HepG2 (cell line): Measurements from ENCODE around the gene WRAP73. TPM values are rescaled to one million over a fixed set of nuclear protein-coding genes. Genes with fewer than 3 reads are reported as not detected.

Experiments
- AGO1 ChIP-seq: fragments of 200-400 bp; formaldehyde crosslinking; IDR thresholded peaks from 2 replicates; pipeline ENCODE4 v1.6.1; 2017; ENCODE audit warnings: mild to moderate bottlenecking, low read depth, low read length, moderate library complexity; ENCODE audit not compliant: poor library complexity, severe bottlenecking
- CENPX ChIP-seq: sonication (generic); formaldehyde crosslinking; IDR thresholded peaks from 2 replicates; pipeline ENCODE4 v1.9.0; 2021; ENCODE audit warnings: mild to moderate bottlenecking, missing genetic modification reagents, moderate library complexity
- LCORL ChIP-seq, 2 experiments: fragments of 450-650 bp in 1 of 2; sonication (generic) in 1 of 2; formaldehyde crosslinking in 1 of 2; IDR thresholded peaks; 2 replicates each; pipeline versions ENCODE4 v1.5.0 to v1.6.1; 2017 to 2020; ENCODE audit warnings: antibody characterized with exemption in 1 of 2, missing genetic modification reagents in 1 of 2
- SIN3A ChIP-seq: IDR thresholded peaks from 2 replicates; pipeline ENCODE4 v1.6.1; 2011; ENCODE audit warnings: low read depth, mild to moderate bottlenecking, control low read depth, low read length, borderline replicate concordance
- SNAPC2 ChIP-seq: sonication (generic); formaldehyde crosslinking; IDR thresholded peaks from 2 replicates; pipeline ENCODE4 v1.8.1; 2022; ENCODE audit warnings: mild to moderate bottlenecking, missing genetic modification reagents
- SP2 ChIP-seq: sonication (generic); formaldehyde crosslinking; IDR thresholded peaks from 2 replicates; pipeline ENCODE4 v1.5.1; 2020; ENCODE audit warnings: mild to moderate bottlenecking, missing genetic modification reagents
- SYNCRIP ChIP-seq: fragments of 200-400 bp; formaldehyde crosslinking; IDR thresholded peaks from 2 replicates; pipeline ENCODE4 v1.6.1; 2018; ENCODE audit warnings: mild to moderate bottlenecking, low read depth, low read length; ENCODE audit not compliant: insufficient read depth
- TEAD3 ChIP-seq: optimal IDR thresholded peaks from 2 replicates; pipeline ENCODE3; 2016; ENCODE audit warnings: borderline replicate concordance
- YY1 ChIP-seq: IDR thresholded peaks from 2 replicates; pipeline ENCODE4 v1.6.1; 2011; ENCODE audit warnings: low read length, low read depth, moderate library complexity, mild to moderate bottlenecking; ENCODE audit not compliant: insufficient read depth, insufficient replicate concordance
- ZNF605 ChIP-seq: sonication (generic); formaldehyde crosslinking; IDR thresholded peaks from 2 replicates; pipeline ENCODE4 v1.8.0; 2022; ENCODE audit warnings: mild to moderate bottlenecking, missing genetic modification reagents
- ZNF678 ChIP-seq: sonication (generic); formaldehyde crosslinking; IDR thresholded peaks from 2 replicates; pipeline ENCODE4 v1.4.0; 2020; ENCODE audit warnings: mild to moderate bottlenecking, missing genetic modification reagents
- polyA plus RNA-seq, 8 experiments: library from polyadenylated mRNA; depleted of rRNA in 3 of 8; stranded (reverse) in 7 of 8; unstranded in 1 of 8; fragments of >200 nt; fragmentation: Illumina TruSeq in 4 of 8; extraction: Trizol in 4 of 8; gene quantifications; 2 replicates each; pipeline versions ENCODE4 v1.2.1 to v1.2.3, GENCODE V29; 2011 to 2016; ENCODE audit warnings: low read depth in 4 of 8, missing spikeins in 1 of 8, mixed read lengths in 1 of 8; ENCODE audit not compliant: insufficient read depth in 1 of 8
- total RNA-seq, 5 experiments: library from RNA; depleted of rRNA; stranded (reverse); fragments of >200 nt; fragmentation: Illumina TruSeq; extraction: Trizol; gene quantifications; 2 replicates each; pipeline ENCODE4 v1.2.3, GENCODE V29; 2016; ENCODE audit warnings: low read depth in 1 of 5
- TF ChIP-seq, protein P1 (sequence below): sonication (generic); formaldehyde crosslinking; IDR thresholded peaks from one replicate; pipeline ENCODE4 v1.5.1; 2020; ENCODE audit warnings: mild to moderate bottlenecking, missing genetic modification reagents; ENCODE audit errors: not compliant biosample characterization
- TF ChIP-seq, protein P2 (sequence below): sonication (generic); formaldehyde crosslinking; IDR thresholded peaks from 2 replicates; pipeline ENCODE4 v1.4.0; 2020; ENCODE audit warnings: missing genetic modification reagents, borderline replicate concordance

Gene WRAP73
- total and polyA plus RNA-seq, 2 of the 13 experiments (the other 11 are each of a cell fraction or from before 2014, with no cell fraction given), result 18.1 to 40.4 TPM

DNA sequence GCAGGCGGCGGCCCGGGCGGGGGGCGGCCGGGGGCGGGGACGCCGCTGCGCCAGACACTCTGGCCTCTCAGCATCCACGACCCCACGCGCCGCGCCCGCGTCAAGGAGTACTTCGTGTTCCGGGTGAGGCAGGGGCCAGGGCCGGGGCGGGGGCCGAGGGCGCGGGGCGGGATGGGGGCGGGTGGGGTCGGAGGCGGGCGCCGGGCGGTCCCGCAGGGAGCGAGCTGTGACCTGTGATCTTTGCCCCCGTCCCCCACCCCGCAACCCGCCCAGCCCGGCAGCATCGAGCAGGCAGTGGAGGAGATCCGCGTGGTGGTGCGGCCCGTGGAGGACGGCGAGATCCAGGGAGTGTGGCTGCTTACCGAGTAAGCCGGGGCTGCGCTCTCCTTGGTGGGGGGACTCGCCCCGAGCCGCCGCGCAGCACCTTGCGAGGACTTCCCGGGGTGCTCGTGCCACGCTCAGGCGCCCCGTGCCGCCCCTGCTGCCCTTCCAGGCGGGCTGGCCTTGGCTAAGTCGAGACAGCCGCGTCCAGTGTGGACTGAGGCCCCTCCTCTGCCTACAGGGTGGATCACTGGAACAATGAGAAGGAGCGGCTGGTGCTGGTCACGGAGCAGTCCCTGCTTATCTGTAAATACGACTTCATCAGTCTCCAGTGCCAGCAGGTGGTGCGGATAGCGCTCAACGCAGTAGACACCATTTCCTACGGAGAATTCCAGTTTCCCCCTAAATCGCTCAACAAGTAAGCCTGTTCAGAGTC is 24.6 kb downstream of the WRAP73 start (continued):
- TF ChIP-seq AGO1 (no peak), TEAD3 (CRISPR knock-in tag) (peak; percentile 48), ZNF678 (CRISPR knock-in tag) (no peak), ZNF605 (CRISPR knock-in tag) (0 out of 2 replicates have a peak, but pooled peaks have one; percentile 35), SYNCRIP (no peak), SP2 (CRISPR knock-in tag) (0 out of 2 replicates have a peak, but pooled peaks have one; percentile 30), LCORL (IDR thresholded peaks at IDR 0.05) (no peak), LCORL (CRISPR knock-in tag; IDR thresholded peaks at IDR 0.05) (peak; percentile 41), SNAPC2 (no peak), SIN3A (peak; percentile 49; the same call in 1 of the 2 replicates), YY1 (no peak), CENPX (no peak)
- TF ChIP-seq, protein P1, sequence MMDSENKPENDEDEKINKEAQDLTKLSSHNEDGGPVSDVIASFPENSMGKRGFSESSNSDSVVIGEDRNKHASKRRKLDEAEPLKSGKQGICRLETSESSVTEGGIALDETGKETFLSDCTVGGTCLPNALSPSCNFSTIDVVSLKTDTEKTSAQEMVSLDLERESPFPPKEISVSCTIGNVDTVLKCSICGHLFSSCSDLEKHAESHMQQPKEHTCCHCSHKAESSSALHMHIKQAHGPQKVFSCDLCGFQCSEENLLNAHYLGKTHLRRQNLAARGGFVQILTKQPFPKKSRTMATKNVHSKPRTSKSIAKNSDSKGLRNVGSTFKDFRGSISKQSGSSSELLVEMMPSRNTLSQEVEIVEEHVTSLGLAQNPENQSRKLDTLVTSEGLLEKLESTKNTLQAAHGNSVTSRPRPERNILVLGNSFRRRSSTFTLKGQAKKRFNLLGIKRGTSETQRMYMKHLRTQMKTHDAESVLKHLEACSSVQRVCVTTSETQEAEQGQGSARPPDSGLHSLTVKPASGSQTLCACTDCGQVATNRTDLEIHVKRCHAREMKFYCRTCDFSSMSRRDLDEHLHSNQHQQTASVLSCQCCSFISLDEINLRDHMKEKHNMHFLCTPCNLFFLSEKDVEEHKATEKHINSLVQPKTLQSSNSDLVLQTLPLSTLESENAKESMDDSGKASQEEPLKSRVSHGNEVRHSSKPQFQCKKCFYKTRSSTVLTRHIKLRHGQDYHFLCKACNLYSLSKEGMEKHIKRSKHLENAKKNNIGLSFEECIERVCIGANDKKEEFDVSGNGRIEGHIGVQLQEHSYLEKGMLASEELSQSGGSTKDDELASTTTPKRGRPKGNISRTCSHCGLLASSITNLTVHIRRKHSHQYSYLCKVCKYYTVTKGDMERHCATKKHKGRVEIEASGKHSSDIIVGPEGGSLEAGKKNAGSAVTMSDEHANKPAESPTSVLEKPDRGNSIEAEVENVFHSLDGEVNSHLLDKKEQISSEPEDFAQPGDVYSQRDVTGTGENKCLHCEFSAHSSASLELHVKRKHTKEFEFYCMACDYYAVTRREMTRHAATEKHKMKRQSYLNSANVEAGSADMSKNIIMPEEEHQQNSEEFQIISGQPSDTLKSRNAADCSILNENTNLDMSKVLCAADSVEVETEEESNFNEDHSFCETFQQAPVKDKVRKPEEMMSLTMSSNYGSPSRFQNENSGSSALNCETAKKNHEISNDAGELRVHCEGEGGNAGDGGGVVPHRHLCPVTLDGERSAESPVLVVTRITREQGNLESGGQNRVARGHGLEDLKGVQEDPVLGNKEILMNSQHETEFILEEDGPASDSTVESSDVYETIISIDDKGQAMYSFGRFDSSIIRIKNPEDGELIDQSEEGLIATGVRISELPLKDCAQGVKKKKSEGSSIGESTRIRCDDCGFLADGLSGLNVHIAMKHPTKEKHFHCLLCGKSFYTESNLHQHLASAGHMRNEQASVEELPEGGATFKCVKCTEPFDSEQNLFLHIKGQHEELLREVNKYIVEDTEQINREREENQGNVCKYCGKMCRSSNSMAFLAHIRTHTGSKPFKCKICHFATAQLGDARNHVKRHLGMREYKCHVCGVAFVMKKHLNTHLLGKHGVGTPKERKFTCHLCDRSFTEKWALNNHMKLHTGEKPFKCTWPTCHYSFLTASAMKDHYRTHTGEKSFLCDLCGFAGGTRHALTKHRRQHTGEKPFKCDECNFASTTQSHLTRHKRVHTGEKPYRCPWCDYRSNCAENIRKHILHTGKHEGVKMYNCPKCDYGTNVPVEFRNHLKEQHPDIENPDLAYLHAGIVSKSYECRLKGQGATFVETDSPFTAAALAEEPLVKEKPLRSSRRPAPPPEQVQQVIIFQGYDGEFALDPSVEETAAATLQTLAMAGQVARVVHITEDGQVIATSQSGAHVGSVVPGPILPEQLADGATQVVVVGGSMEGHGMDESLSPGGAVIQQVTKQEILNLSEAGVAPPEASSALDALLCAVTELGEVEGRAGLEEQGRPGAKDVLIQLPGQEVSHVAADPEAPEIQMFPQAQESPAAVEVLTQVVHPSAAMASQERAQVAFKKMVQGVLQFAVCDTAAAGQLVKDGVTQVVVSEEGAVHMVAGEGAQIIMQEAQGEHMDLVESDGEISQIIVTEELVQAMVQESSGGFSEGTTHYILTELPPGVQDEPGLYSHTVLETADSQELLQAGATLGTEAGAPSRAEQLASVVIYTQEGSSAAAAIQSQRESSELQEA (CRISPR knock-in tag), result peak; percentile 80
- TF ChIP-seq, protein P2, sequence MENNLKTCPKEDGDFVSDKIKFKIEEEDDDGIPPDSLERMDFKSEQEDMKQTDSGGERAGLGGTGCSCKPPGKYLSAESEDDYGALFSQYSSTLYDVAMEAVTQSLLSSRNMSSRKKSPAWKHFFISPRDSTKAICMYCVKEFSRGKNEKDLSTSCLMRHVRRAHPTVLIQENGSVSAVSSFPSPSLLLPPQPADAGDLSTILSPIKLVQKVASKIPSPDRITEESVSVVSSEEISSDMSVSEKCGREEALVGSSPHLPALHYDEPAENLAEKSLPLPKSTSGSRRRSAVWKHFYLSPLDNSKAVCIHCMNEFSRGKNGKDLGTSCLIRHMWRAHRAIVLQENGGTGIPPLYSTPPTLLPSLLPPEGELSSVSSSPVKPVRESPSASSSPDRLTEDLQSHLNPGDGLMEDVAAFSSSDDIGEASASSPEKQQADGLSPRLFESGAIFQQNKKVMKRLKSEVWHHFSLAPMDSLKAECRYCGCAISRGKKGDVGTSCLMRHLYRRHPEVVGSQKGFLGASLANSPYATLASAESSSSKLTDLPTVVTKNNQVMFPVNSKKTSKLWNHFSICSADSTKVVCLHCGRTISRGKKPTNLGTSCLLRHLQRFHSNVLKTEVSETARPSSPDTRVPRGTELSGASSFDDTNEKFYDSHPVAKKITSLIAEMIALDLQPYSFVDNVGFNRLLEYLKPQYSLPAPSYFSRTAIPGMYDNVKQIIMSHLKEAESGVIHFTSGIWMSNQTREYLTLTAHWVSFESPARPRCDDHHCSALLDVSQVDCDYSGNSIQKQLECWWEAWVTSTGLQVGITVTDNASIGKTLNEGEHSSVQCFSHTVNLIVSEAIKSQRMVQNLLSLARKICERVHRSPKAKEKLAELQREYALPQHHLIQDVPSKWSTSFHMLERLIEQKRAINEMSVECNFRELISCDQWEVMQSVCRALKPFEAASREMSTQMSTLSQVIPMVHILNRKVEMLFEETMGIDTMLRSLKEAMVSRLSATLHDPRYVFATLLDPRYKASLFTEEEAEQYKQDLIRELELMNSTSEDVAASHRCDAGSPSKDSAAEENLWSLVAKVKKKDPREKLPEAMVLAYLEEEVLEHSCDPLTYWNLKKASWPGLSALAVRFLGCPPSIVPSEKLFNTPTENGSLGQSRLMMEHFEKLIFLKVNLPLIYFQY (CRISPR knock-in tag), result no peak
